SK-N-MC (cell line): ENCODE results near the gene CLCN4.

Source experiments
- EZH2 ChIP-seq: fragments of 200-600 bp; sonication (generic); IDR thresholded peaks from one replicate; pipeline ENCODE4 v1.6.1; 2017; ENCODE audit warnings: antibody characterized with exemption
- POLR2AphosphoS5 ChIP-seq: IDR thresholded peaks from 2 replicates; pipeline ENCODE4 v1.6.1; 2012; ENCODE audit warnings: mild to moderate bottlenecking, low read depth, low read length, borderline replicate concordance

DNA sequence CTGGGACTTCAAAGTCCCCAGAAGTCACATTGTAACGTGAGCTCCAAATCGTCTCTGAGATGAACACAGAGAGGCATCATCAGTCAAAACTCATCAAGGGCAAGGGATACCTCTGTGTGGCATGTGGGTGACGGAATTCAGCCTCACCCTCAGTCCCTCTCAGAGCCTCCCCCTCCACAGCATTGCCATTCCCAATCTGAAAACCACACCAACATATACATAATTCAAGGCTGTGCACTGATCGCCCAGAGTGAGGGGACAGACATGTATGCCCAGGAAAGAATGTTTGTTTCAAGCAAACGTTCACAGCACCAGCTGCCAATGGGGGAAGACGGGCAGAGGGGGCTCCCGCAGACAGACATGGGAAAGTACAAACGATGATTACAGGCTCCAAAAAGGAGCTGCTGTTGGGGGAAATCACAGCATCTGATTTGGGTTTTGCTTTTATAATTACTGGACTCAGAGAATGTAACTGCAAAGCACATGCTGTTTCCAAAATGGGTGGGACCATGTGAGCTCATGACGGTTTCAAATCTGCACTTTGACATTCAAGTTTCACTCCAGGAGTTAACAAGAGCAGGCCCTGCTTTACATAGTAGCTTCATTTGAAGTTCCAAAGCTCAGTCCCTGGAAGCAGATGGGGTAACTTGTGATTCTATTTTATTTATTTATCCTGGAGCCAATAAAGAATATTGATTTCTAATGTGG is 88.3 kb downstream of the CLCN4 start:
- TF ChIP-seq EZH2 (no peak), POLR2AphosphoS5 (no peak)
